ENCODE measurements around the gene GPR151.

The GPR151 gene

GRCh38 chr5:146533882-146534281 is 17.9 kb upstream of the GPR151 start:
- TF ChIP-seq, protein P1, sequence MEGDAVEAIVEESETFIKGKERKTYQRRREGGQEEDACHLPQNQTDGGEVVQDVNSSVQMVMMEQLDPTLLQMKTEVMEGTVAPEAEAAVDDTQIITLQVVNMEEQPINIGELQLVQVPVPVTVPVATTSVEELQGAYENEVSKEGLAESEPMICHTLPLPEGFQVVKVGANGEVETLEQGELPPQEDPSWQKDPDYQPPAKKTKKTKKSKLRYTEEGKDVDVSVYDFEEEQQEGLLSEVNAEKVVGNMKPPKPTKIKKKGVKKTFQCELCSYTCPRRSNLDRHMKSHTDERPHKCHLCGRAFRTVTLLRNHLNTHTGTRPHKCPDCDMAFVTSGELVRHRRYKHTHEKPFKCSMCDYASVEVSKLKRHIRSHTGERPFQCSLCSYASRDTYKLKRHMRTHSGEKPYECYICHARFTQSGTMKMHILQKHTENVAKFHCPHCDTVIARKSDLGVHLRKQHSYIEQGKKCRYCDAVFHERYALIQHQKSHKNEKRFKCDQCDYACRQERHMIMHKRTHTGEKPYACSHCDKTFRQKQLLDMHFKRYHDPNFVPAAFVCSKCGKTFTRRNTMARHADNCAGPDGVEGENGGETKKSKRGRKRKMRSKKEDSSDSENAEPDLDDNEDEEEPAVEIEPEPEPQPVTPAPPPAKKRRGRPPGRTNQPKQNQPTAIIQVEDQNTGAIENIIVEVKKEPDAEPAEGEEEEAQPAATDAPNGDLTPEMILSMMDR (IDR thresholded peaks at IDR 0.05), result no peak

- TF ChIP-seq, protein P1 (IDR thresholded peaks at IDR 0.05), result peak; percentile 91
Observed at GRCh38 chr5:146533260-146533857, 17.4 kb upstream of the GPR151 start.

DNA sequence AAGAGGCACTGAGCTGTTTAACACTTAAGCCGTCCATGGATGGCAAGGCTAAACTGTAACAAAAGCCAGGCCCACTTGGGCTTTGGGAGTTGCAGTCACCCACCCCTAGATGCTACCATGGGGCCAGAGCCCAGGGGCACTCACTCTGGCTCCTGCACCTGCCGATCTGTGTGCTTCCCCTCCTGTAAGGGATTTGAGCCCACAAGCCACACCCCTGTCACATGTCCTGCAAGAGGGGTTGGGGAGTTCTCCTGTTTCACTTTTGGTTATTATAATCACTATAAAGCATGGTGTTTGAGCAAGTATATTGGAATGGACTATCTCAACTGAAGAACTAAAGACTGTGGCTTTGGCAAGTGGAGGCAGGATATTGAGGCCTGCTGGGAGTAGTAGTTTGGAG is 14.0 kb upstream of the GPR151 start:
- TF ChIP-seq, protein P1 (IDR thresholded peaks at IDR 0.05), result no peak

DNA sequence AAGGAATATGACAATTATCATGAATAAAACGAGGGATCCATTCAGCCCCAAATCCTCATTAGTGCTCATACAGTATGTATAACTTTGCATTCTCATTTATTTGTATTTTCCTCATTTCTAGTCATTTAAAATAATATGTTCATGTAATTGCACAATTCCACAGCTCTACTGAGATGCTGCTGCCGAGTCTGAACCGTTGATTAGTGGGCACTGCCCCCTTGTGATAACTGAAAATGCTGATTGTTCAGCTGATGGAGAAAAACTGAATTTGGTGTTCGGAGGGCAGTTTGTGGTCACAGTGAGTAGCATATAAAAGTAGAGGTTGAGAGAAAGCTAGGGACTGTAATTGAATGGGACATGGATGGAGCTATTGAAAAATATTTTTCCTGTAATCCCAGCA is 12.2 kb upstream of the GPR151 start:
- TF ChIP-seq, protein P1 (IDR thresholded peaks at IDR 0.05), result no peak

DNA sequence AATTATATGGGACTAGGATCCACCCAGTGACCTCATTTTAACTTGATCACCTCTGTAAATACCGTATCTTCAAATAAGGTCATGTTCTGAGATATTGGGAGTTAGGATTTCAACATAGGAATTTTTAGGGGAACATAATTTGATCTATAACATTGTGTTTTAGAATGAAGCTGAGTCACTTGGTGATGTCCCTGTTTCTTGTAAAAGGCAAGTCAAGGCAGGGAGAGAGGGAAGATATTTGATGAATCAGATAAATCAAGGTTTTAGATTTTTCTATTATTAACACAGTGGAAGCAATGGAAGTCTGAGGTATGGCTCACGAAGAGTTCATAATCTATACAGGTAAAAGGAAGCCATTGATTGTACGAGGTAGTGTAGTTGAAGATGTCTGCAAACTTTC is 11.8 kb upstream of the GPR151 start:
- TF ChIP-seq, protein P1 (IDR thresholded peaks at IDR 0.05), result no peak

GRCh38 chr5:146523698-146524097 is 7.7 kb upstream of the GPR151 start:
- TF ChIP-seq, protein P1 (IDR thresholded peaks at IDR 0.05), result no peak

DNA sequence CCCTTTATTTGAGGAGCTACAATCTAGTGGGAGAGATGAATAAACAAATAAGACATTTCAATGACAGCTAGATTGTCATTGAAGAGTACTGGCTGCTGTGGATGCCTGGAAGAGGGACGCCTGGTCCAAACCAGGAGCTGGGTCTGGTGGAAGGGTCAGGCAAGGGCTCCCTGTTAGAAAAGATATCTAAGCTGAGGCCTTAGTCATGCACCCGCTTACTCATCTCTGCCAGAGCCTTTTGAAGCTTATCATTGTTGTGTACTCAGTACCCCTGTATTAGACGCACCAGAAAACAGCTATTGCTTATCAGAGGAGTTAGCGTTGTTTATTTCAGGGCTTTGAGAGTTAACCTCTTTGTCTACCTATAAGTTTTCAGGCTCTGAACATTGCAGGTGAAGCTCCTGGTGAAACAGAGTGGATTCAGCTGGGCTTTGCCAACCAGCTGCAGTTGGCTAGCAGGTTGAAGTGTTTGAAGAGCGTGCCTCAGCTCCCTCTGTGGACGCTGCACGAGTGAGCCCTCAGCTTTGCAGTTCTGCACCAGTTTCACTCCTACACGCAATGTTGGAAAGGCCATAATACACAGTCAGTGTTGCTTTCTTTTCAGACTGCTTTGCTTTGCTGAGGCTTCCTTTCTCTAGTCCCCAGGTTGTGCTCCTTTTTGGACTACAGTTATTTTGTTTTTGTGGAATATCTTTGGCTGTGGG is 5.6 kb upstream of the GPR151 start:
- TF ChIP-seq, protein P1 (IDR thresholded peaks at IDR 0.05), result no peak
